A549 (cell line): ENCODE results near the gene NOTCH2. TPM values are rescaled to one million over a fixed set of nuclear protein-coding genes. Genes with fewer than 3 reads are reported as not detected.

ENCODE experiments used
- ATAC-seq, 2 experiments: fragments of 200-7000 bp in 1 of 2; fragments of >200 bp in 1 of 2; cut with Nextera tagmentation in 1 of 2; cut with Tn5 transposase in 1 of 2; 3 replicates each; pipeline versions ENCODE4 v1.8.0 to v1.9.1; 2018 to 2020; ENCODE audit warnings: mild to moderate bottlenecking in 1 of 2, moderate library complexity in 1 of 2
- CTCF ChIA-PET: fragments of 300-600 bp; sonication (Branson Sonifier 250); formaldehyde crosslinking; extraction: SDS; loops from one replicate; lab custom pipeline; 2021; ENCODE audit warnings: antibody characterized with exemption, inconsistent platforms; lab: Yijun Ruan, JAX
- POLR2A ChIA-PET: fragments of 350-600 bp; formaldehyde crosslinking; extraction: SDS; loops from one replicate; lab custom pipeline; 2021; ENCODE audit warnings: antibody characterized with exemption, inconsistent platforms; lab: Yijun Ruan, JAX
- DNase-seq, 2 experiments: peaks; one replicate each; pipeline versions ENCODE4 v3.0.0 to v3.0.0-alpha.2; 2011 to 2016; ENCODE audit warnings: low read depth in 1 of 2, low spot score in 1 of 2
- FAIRE-seq: peaks from 2 replicates; lab custom pipeline; 2011; peaks lifted over from hg19 to GRCh38; lab: Jason Lieb, UNC
- H3K27ac ChIP-seq, 2 experiments: fragments of >200 bp; sonication (Bioruptor Twin); formaldehyde crosslinking; 3 replicates each; pipeline ENCODE4 v1.5.1; 2016 to 2017
- H3K4me1 ChIP-seq: fragments of >200 bp; sonication (Bioruptor Twin); formaldehyde crosslinking; 3 replicates; pipeline ENCODE4 v1.6.1; 2016
- H3K4me2 ChIP-seq: fragments of >200 bp; sonication (Bioruptor Twin); formaldehyde crosslinking; 3 replicates; pipeline ENCODE4 v1.6.1; 2016
- H3K4me3 ChIP-seq: fragments of >200 bp; sonication (Bioruptor Twin); formaldehyde crosslinking; 3 replicates; pipeline ENCODE4 v1.5.1; 2016
- H3K9me3 ChIP-seq: fragments of >200 bp; sonication (Bioruptor Twin); formaldehyde crosslinking; 3 replicates; pipeline ENCODE4 v1.6.1; 2016
- BCL3 ChIP-seq: fragments of >200 bp; sonication (Bioruptor Twin); formaldehyde crosslinking; IDR thresholded peaks from 3 replicates; pipeline ENCODE4 v1.6.1; 2016
- CBX2 ChIP-seq: fragments of 200-600 bp; sonication (generic); IDR thresholded peaks from 2 replicates; pipeline ENCODE4 v1.6.1; 2016; ENCODE audit warnings: low read depth, mild to moderate bottlenecking, borderline replicate concordance
- CBX8 ChIP-seq: fragments of 200-600 bp; sonication (generic); IDR thresholded peaks from 2 replicates; pipeline ENCODE4 v1.6.1; 2016
- CHD4 ChIP-seq: fragments of 200-600 bp; sonication (generic); IDR thresholded peaks from 2 replicates; pipeline ENCODE4 v1.6.1; 2016; ENCODE audit warnings: antibody characterized with exemption, mild to moderate bottlenecking, borderline replicate concordance
- EP300 ChIP-seq, 2 experiments: fragments of >200 bp; sonication (Bioruptor Twin); formaldehyde crosslinking; IDR thresholded peaks; 2 replicates in 1 of 2; 3 replicates in 1 of 2; pipeline ENCODE4 v1.6.1; 2016 to 2017
- ESRRA ChIP-seq: fragments of 150-350 bp; IDR thresholded peaks from 2 replicates; pipeline ENCODE4 v1.6.1; 2014; ENCODE audit warnings: mild to moderate bottlenecking, low read length, borderline replicate concordance
- FOSL2 ChIP-seq, 2 experiments: fragments of 450-650 bp in 1 of 2; fragments of >200 bp in 1 of 2; sonication (Bioruptor Twin) in 1 of 2; formaldehyde crosslinking; IDR thresholded peaks; 2 replicates each; pipeline versions ENCODE4 v1.5.0 to v1.6.1; 2016 to 2020; ENCODE audit warnings: mild to moderate bottlenecking in 1 of 2, moderate library complexity in 1 of 2
- FOXS1 ChIP-seq: fragments of 250-450 bp; sonication (Bioruptor Pico); IDR thresholded peaks from 2 replicates; pipeline ENCODE4 v1.5.0; 2020; ENCODE audit warnings: mild to moderate bottlenecking, moderate library complexity
- GATA3 ChIP-seq: IDR thresholded peaks from 2 replicates; pipeline ENCODE4 v1.6.1; 2012; ENCODE audit warnings: borderline replicate concordance
- HES2 ChIP-seq: fragments of >200 bp; sonication (Bioruptor Twin); formaldehyde crosslinking; IDR thresholded peaks from 2 replicates; pipeline ENCODE4 v1.6.1; 2016
- JUN ChIP-seq, 2 experiments: fragments of >200 bp; sonication (Bioruptor Twin); formaldehyde crosslinking; IDR thresholded peaks; 2 replicates in 1 of 2; 3 replicates in 1 of 2; pipeline ENCODE4 v1.6.1; 2016 to 2017
- KDM5A ChIP-seq: fragments of 200-600 bp; sonication (generic); IDR thresholded peaks from 2 replicates; pipeline ENCODE4 v1.6.1; 2016; ENCODE audit warnings: antibody characterized with exemption, mild to moderate bottlenecking
- MAFK ChIP-seq: fragments of 450-650 bp; IDR thresholded peaks from 2 replicates; pipeline ENCODE4 v1.6.1; 2014; ENCODE audit not compliant: partially characterized antibody
- MAX ChIP-seq: IDR thresholded peaks from 2 replicates; pipeline ENCODE4 v1.6.1; 2012
- MAZ ChIP-seq: fragments of 150-350 bp; IDR thresholded peaks from 2 replicates; pipeline ENCODE4 v1.6.1; 2014; ENCODE audit warnings: antibody characterized with exemption, low read depth, low read length, borderline replicate concordance
- MYC ChIP-seq: IDR thresholded peaks from 2 replicates; pipeline ENCODE4 v1.6.1; 2012; ENCODE audit warnings: mild to moderate bottlenecking, inconsistent platforms, low read length, improper control_type of control experiment, borderline replicate concordance
- NR3C1 ChIP-seq: fragments of >200 bp; sonication (Bioruptor Twin); formaldehyde crosslinking; IDR thresholded peaks from 3 replicates; pipeline ENCODE4 v1.6.1; 2017
- POLR2A ChIP-seq: IDR thresholded peaks from 2 replicates; pipeline ENCODE4 v1.6.1; 2012; ENCODE audit warnings: mild to moderate bottlenecking, low read length
- RAD21 ChIP-seq, 2 experiments: fragments of >200 bp in 1 of 2; sonication (Bioruptor Twin) in 1 of 2; formaldehyde crosslinking in 1 of 2; IDR thresholded peaks in 1 of 2; conservative IDR thresholded peaks in 1 of 2; 2 replicates in 1 of 2; 3 replicates in 1 of 2; pipeline ENCODE4 v1.6.1; 2012 to 2018; ENCODE audit warnings: inconsistent platforms in 1 of 2
- RARB ChIP-seq: fragments of 250-450 bp; sonication (Bioruptor Pico); IDR thresholded peaks from 2 replicates; pipeline ENCODE4 v1.8.0; 2021; ENCODE audit warnings: mild to moderate bottlenecking, moderate library complexity
- RCOR1 ChIP-seq: fragments of 150-350 bp; IDR thresholded peaks from 2 replicates; pipeline ENCODE4 v1.6.1; 2014; ENCODE audit warnings: antibody characterized with exemption, low read length, low read depth
- REST ChIP-seq: fragments of 200-600 bp; sonication (generic); IDR thresholded peaks from 2 replicates; pipeline ENCODE4 v1.6.1; 2016; ENCODE audit warnings: antibody characterized with exemption, mild to moderate bottlenecking, moderate library complexity
- TP53 ChIP-seq: fragments of 250-450 bp; sonication (Bioruptor Pico); IDR thresholded peaks from 2 replicates; pipeline ENCODE4 v1.5.0; 2021; ENCODE audit warnings: mild to moderate bottlenecking, moderate library complexity
- ZFP36 ChIP-seq: fragments of 450-650 bp; IDR thresholded peaks from 2 replicates; pipeline ENCODE4 v1.6.1; 2014; ENCODE audit warnings: borderline replicate concordance; ENCODE audit not compliant: partially characterized antibody
- ZNF302 ChIP-seq: fragments of 250-450 bp; sonication (Bioruptor Pico); IDR thresholded peaks from 2 replicates; pipeline ENCODE4 v1.9.0; 2021; ENCODE audit warnings: inconsistent platforms, mild to moderate bottlenecking, moderate library complexity
- ZSCAN20 ChIP-seq: fragments of 250-450 bp; sonication (Bioruptor Pico); IDR thresholded peaks from 2 replicates; pipeline ENCODE4 v1.8.0; 2022; ENCODE audit warnings: mild to moderate bottlenecking, moderate library complexity
- WGBS: methylation state at CpG from one replicate; pipeline ENCODE4 v1.1.6; 2017; ENCODE audit errors: missing lambda C conversion rate; 5-methylcytosine and 5-hydroxymethylcytosine counted together
- polyA plus RNA-seq, 4 experiments: library from polyadenylated mRNA; depleted of rRNA in 3 of 4; stranded (reverse); fragments of >200 nt; fragmentation: RNase III in 1 of 4; extraction: RNeasy Plus Mini Kit Qiagen cat#74134 plus additional on column Dnase treatment in 1 of 4; gene quantifications; 2 replicates in 3 of 4; 3 replicates in 1 of 4; pipeline ENCODE4 v1.2.3, GENCODE V29; 2011 to 2017
- TF ChIP-seq, protein P1 (sequence below): IDR thresholded peaks from 2 replicates; pipeline ENCODE4 v1.6.1; 2012; ENCODE audit warnings: low read depth, borderline replicate concordance
- TF ChIP-seq, protein P2 (sequence below): fragments of 150-350 bp; IDR thresholded peaks from 2 replicates; pipeline ENCODE4 v1.6.1; 2014; ENCODE audit warnings: low read depth, mild to moderate bottlenecking, low read length

Gene NOTCH2
- polyA plus RNA-seq, 2 of the 4 experiments (the other 2 are of a cell fraction): 11.6 to 15.0 TPM

DNA sequence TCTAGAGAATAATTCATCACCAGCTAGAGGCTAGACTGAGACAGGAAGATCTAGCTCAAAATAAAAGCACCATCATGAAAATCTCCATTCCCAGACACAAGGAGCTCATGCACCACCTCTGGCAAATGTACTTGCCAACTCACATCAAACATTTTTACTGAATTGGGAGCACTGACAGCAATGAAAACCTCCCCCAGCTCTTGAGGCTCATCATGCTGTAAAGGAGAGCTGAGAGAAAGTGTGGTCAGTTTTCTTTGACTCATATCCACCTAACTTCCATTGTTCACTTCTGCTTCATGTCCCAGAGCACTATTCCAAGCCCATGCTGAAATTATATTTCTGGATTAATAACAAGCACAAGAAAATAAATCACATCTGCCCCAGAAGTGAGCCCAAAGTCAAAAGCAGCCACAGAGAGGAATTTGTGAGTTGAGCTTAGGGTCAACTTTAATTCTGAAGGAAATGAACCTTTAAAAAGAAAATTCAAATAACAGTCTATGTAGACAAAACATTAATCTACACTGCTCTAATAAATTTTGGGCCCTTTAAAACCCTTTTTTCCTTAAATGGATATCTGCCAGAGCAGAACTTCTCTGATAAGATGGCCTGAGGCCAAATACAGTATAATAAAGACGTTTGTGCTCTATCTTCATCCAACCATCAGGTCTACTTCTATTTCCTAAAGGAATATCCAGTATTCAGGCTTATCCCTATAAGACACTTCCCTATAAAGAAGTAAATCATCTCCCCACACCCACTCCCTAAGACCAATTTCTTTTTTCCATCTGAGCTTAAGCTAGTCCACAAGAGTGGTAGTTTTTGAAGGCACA, 87.3 kb downstream of the NOTCH2 start:
- H3K4me3 ChIP-seq: no peak overlapping the region
- ChIA-PET POLR2A (no interaction called here), CTCF (interaction anchor here (1.0 kb wide), 1 partner anchor 14 kb away, joined by 4 read pairs; no protein-coding TSS in a partner anchor)
- WGBS: 68% methylated on average over 1 of the region's 1 CpG
- DNase-seq (no peak), ATAC-seq (no peak), FAIRE-seq (no peak)
- no peak overlapping the region for H3K4me2 ChIP-seq
- no peak overlapping the region for H3K27ac ChIP-seq
- no peak for TF ChIP-seq NR3C1
- no peak for TF ChIP-seq GATA3
- TF ChIP-seq BCL3: no peak
- TF ChIP-seq ZFP36: no peak
- no peak for TF ChIP-seq REST
- TF ChIP-seq, protein P1, sequence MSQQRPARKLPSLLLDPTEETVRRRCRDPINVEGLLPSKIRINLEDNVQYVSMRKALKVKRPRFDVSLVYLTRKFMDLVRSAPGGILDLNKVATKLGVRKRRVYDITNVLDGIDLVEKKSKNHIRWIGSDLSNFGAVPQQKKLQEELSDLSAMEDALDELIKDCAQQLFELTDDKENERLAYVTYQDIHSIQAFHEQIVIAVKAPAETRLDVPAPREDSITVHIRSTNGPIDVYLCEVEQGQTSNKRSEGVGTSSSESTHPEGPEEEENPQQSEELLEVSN: no peak
- TF ChIP-seq ZNF302 (CRISPR knock-in tag): no peak
- TF ChIP-seq TP53: no peak
- no peak for TF ChIP-seq MAZ
- no peak for TF ChIP-seq RARB (CRISPR knock-in tag)
- no peak for TF ChIP-seq RCOR1
- no peak for TF ChIP-seq CBX8
- no peak for TF ChIP-seq ESRRA
- no peak for TF ChIP-seq KDM5A
- no peak for TF ChIP-seq CBX2
- TF ChIP-seq EP300 (IDR thresholded peaks at IDR 0.05): no peak
- TF ChIP-seq MAX: no peak
- TF ChIP-seq, protein P2, sequence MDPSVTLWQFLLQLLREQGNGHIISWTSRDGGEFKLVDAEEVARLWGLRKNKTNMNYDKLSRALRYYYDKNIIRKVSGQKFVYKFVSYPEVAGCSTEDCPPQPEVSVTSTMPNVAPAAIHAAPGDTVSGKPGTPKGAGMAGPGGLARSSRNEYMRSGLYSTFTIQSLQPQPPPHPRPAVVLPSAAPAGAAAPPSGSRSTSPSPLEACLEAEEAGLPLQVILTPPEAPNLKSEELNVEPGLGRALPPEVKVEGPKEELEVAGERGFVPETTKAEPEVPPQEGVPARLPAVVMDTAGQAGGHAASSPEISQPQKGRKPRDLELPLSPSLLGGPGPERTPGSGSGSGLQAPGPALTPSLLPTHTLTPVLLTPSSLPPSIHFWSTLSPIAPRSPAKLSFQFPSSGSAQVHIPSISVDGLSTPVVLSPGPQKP: no peak
- no peak for TF ChIP-seq RAD21 (conservative IDR thresholded peaks at IDR 0.05 in 1 of 2, IDR thresholded peaks at IDR 0.05 in 1 of 2)
- no peaks in the 10 kb centered on the region for H3K9me3 ChIP-seq
- peaks cover 7% of the 10 kb centered on the region; the same call in 2 of the 3 replicates for H3K4me1 ChIP-seq

GRCh38 chr1:119981496-119981895, 88.0 kb downstream of the NOTCH2 start:
- H3K4me2 ChIP-seq: no peak overlapping the region
- ATAC-seq (no peak), FAIRE-seq (no peak), DNase-seq (no peak)
- no peak overlapping the region for H3K4me3 ChIP-seq
- ChIA-PET POLR2A (no interaction called here), CTCF (no interaction called here)
- no peak overlapping the region for H3K27ac ChIP-seq
- H3K9me3 ChIP-seq: no peaks in the 10 kb centered on the region
- TF ChIP-seq ZSCAN20 (CRISPR knock-in tag): no peak
- no peak for TF ChIP-seq EP300 (IDR thresholded peaks at IDR 0.05)
- no peak for TF ChIP-seq JUN (IDR thresholded peaks at IDR 0.05)
- no peak for TF ChIP-seq POLR2A
- TF ChIP-seq FOXS1: no peak
- no peak for TF ChIP-seq CHD4
- TF ChIP-seq FOSL2 (IDR thresholded peaks at IDR 0.05): no peak
- no peak for TF ChIP-seq FOSL2 (CRISPR knock-in tag; IDR thresholded peaks at IDR 0.05)
- no peak for TF ChIP-seq TP53
- no peak for TF ChIP-seq ESRRA
- no peak for TF ChIP-seq HES2
- TF ChIP-seq MYC: no peak
- no peak for TF ChIP-seq GATA3
- no peak for TF ChIP-seq MAFK
- peaks cover under 1% of the 10 kb centered on the region; the same call in 1 of the 3 replicates for H3K4me1 ChIP-seq
- 90% methylated on average over 5 of the region's 5 CpGs for WGBS
